ENCODE measurements around the gene IVL.

IVL gene

GRCh38 chr1:152899027-152899426 is 9.3 kb upstream of the IVL start:
- no peak for DNase-seq

GRCh38 chr1:152899883-152900282 is 8.5 kb upstream of the IVL start:
- no peak for DNase-seq

GRCh38 chr1:152901631-152902030 is 6.7 kb upstream of the IVL start:
- no peak for DNase-seq

- DNase-seq, result no peak
Observed at GRCh38 chr1:152902636-152903035, 5.7 kb upstream of the IVL start.

- DNase-seq, result no peak
Observed at GRCh38 chr1:152904688-152905440, 3.5 kb upstream of the IVL start.

- DNase-seq, result no peak
Observed at GRCh38 chr1:152906023-152906565, 2.3 kb upstream of the IVL start.

- DNase-seq, result no peak
Observed at GRCh38 chr1:152909206-152909605, 860 bp downstream of the IVL start.

- DNase-seq, result no peak
Observed at GRCh38 chr1:152912471-152912870, 4.1 kb downstream of the IVL start.

- DNase-seq, result no peak
Observed at GRCh38 chr1:152912900-152913299, 4.6 kb downstream of the IVL start.

GRCh38 chr1:152917794-152918193 is 9.4 kb downstream of the IVL start:
- no peak for DNase-seq

GRCh38 chr1:152919071-152919470 is 10.7 kb downstream of the IVL start:
- DNase-seq, result no peak

- DNase-seq, result no peak
Observed at GRCh38 chr1:152924191-152924590, 15.8 kb downstream of the IVL start.

GRCh38 chr1:152926091-152926490 is 17.7 kb downstream of the IVL start:
- no peak for DNase-seq

GRCh38 chr1:152928671-152929070 is 20.3 kb downstream of the IVL start:
- no peak for DNase-seq

- no peak for DNase-seq
Observed at GRCh38 chr1:152932170-152932811, 23.9 kb downstream of the IVL start.

- DNase-seq, result no peak
Observed at GRCh38 chr1:152933196-152933595, 24.9 kb downstream of the IVL start.

- DNase-seq, result no peak
Observed at GRCh38 chr1:152940614-152941013, 32.3 kb downstream of the IVL start.

GRCh38 chr1:152941037-152941711 is 32.8 kb downstream of the IVL start:
- no peak for DNase-seq

- no peak for DNase-seq
Observed at GRCh38 chr1:152942161-152942560, 33.8 kb downstream of the IVL start.

GRCh38 chr1:152946248-152946647 is 37.9 kb downstream of the IVL start:
- DNase-seq, result no peak

GRCh38 chr1:152946651-152947256 is 38.4 kb downstream of the IVL start, which contains the start of gene SPRR5:
SPRR5 (plus strand) TSS chr1:152947206; CDS start chr1:152948555, 1,349 bp downstream.
- DNase-seq, result no peak

- no peak for DNase-seq
Observed at GRCh38 chr1:152951711-152952110, 43.4 kb downstream of the IVL start.

GRCh38 chr1:152953761-152954160 is 45.4 kb downstream of the IVL start:
- DNase-seq, result no peak

Measured in NCI-H2029 (cell line).